ENCODE data around the gene STXBP6.

The STXBP6 gene

DNA sequence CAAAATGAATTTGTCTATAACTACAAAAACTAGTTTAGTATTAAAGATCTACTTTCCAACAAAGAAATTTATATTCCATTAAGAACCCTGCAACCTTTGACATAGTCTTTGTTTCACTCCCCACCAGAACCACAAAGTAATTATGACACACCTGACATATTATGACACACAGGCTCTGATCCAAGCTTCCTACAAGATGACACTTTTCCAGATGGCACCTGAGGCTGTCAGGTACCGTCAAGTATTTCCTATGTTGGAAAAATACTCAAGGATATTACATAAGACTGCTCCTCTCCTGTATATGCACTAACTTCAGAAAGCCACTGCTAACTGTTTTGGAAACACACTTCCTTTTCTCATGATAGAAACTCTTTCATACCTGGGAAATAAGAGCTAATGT is 38.9 kb downstream of the STXBP6 start:
- no peak for DNase-seq

DNA sequence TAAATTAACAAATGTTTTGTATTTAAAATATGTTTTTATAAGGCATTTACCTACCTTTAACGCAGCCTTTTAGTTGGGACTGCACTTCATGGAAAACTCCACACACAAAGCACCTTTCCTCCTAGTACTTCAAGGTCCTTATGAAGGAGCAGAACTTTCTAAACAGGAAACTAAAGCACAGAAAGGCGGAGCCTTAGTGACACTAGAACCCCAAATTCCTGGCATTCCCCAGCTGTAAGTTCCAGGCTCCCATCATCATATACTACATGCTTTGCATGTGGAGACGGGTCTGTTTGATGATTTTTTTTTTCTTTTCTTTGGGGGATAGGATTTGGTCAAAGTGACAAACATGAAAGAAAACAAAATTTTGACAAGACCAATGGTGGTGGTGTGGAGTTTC is 39.5 kb downstream of the STXBP6 start:
- DNase-seq: no peak

DNA sequence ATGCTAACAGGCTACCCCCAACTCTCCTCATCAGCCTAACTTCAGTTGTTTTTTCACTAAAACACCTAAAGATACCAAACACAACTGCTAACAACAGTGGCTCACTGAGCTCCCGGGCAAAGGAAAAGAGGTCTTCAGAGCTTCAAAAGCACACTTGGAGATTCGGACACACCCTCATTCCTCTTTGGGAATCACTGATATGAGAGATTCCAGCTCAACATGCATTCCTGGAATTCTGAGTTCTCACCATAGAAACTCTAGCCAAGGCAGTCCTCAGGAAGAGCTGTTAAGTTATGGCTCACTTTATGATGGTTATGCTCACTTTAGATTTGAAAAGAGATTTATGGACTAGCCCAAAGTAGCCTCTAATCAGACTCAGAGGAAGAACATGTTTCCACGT is 40.1 kb downstream of the STXBP6 start:
- DNase-seq: no peak

DNA sequence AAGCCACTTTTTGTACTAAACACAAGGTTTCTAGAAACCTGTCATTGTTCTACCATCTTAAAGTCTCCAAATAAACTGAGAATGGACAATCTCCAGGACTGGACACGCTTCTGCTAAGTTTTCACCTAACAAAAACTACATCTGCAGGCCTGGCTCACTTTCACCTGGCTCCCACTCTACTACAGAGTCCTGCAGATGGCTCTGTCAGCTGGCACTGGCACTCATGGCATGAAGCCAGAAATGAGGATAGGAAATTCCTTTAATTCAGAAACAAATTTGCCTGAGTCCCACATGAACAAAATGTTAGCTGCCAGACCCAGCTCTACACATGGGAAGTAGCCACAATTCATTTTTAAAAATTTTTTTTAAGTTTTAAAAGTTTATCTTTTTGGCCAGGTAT is 42.1 kb downstream of the STXBP6 start:
- no peak for DNase-seq

DNA sequence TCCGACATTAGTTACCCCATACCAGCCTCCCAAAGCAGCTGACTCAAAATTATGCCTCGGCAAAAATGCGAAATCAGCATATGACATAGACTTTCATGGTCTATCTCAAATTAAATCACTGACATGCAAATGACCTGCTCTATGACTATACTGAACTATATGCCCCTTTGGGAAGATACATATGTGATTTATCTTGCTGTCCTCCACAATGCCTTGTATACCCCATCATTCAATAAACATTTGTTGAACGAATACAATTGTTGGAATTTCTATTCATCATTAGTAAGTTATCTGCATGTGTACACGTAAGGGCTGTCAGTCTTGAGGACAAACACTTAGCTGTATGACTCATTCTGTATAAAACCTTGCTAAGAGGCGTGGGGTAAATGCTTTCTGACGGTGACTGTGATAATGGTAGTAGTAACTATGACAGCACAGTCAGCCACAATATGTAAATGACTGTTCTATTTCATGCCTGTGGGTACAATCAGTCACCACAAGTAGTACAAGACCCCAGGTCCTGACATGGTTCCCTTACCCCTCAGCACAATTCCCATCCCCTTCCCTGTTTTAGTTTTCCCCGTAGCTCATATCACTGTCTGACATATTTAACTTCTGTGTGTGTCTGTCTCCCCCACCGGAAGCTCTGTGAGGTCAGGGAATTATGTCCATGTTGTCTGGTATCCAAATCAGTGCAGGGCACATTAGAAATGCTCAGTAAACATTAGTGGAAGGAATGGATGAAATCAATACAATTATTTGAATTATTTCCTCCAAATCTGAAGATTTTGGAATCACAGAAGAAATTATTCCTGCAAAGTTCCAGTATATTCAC is 42.8 kb downstream of the STXBP6 start:
- no peak for DNase-seq

DNA sequence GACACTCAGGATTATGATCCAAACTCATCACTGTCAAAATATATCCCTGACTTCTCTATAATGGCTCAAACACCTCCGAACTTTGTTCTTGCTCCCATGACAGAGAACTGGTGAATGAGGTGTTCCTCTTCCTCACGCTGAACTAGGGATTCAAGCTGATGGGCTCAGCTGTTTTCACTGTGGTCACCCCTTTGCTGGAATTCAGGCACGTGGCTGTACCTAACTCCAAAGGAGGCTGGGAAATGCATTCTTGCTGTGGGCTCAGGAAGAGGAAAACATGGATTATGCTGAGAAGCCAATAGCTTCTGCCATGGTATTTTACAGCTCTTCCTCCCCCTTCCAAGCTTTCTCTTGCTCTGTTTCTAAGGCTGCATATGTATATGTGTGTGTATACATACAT is 43.9 kb downstream of the STXBP6 start:
- no peak for DNase-seq

DNA sequence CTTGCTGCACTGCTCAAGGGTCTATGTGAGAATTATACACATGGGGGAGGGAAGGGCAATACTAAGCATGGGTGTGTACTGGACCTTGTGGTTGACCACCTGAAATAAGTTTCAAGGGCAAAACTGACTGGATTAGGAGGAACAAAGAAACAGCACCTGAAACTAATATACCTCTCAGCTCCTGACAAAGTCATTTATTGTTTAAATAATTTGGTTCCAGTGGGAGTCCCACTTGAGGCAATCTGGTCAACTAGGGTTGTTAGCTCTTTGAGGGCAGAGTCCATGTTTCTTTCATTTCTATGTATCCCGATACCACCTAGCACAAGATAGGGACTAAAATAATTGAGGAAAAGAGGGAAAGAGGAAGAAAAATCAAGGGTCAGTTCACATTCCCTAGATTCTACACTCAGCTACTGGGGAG is 45.5 kb downstream of the STXBP6 start:
- no peak for DNase-seq

DNA sequence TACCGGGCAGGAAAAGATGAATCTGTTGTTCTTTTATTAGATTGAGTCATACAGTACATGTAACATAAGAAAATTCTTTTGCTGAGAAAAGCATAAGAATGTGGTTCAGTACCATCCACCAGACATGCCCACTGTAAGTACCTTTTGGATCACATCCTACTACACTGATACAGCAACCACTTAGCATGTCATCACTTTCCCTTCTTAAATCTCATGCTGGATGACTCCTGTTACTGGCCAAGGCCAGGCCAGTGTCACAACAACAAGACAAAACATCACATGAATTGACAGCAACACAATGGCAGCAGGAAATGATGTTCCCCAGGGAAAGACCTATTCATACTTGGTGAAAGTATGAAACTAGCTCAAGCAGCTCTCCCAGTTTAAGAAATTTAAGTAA is 46.4 kb downstream of the STXBP6 start:
- no peak for DNase-seq

DNA sequence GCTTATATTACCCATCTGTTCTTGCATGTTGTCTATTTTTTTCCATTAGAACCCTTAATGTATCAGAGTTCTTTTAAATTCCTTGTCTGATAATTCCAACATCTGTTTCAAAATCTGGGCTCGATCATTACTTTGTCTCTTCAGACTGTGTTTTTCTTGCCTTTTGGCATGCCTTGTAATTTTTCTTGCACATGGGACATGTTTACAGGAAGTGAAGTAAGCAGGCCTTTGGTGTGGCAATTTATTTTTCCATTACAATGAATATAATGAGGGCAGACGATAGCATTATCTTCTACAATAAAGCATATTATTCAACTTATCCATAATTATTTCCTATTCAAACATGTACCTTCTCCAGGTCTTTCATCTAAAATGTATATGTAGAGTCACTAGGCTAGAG is 48.3 kb downstream of the STXBP6 start:
- no peak for DNase-seq

DNA sequence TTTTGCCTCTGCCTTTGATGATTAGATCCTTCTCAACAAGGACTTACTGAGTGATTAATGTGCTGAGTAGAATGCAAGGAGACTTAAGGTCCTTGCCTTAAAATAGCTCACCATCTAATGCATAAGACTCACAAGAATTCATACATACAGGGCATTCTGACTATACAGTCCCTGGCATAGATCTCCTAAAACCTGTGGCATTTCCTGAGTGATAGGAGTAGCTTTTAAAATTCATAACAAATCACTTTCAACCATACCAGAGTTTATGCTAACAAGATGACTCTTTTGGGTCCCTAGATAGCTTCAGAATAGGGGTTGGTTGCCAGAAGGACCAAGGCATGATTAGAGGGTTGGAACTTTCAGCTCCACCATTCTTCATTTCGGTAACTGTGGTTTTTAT is 48.8 kb downstream of the STXBP6 start:
- no peak for DNase-seq

DNA sequence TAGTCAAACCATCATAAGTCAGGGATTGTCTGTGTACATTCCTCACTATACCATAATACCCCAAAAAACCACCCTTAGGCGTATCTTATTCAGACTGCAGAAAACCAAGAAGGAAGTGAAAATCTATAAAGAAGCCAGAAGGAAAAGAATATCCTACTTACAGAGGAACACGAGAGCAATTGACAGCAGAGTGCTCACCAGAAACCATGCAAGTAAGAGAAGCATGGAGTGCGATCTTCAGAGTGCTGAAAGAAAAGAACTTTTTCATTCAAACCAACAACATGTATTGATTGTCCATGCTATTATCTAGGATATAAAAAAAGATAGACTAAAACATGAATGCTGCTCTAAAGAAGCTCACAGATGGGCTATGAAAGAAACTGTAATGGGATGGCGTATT is 50.8 kb downstream of the STXBP6 start:
- no peak for DNase-seq

DNA sequence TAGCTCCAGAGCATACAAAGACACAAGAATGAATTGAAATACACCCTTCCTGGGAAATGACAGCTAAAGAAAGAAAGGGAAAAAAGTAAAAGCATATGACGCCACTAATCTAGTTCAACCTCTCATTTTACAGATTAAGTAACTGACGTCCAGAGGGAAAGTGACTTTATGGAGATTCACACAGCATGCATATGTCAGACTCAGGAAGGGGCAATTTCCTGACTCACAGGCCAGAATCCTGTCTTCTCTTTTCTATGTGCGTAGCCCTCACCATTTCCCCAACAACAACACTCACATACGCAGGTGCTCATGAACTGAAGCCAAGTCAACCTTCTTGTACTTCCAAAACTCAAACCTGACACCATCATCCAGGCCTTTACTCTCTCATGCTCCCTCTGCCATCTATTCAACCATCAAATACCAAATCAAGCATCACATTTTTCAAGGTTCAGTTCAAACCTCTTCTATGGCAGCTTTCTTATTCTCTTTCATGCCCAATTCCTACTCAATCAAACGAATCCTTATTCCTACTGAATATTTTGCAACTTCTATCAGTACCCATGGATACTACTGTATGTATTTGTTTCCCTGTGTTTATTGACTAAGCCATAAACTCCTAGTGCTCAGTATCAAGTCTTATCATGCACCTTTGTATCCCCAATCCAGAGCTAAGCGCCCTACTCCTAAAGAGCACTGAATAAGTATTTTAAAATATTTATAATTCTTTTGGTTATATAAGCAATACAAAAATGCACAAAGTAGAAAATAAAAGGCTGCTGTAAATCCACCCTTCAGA is 52.8 kb downstream of the STXBP6 start:
- no peak for DNase-seq

DNA sequence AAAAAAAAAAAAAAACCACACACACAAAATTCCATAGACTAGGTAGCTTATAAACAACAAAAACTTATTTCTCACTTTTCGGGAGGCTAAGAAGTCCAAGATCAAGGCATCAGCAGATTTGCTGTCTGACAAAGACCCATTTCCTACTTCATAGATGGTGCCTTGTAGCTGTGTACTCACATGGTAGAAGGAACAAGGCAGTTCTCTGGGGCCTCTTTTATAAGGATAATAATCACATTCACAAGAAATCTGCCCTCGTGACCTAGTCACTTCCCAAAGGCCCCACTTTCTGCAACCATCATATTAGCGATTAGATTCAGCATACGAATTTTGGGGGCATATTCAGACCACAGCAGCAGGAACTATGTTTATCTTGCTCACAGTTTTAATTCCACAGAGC is 54.9 kb downstream of the STXBP6 start:
- DNase-seq: no peak

DNA sequence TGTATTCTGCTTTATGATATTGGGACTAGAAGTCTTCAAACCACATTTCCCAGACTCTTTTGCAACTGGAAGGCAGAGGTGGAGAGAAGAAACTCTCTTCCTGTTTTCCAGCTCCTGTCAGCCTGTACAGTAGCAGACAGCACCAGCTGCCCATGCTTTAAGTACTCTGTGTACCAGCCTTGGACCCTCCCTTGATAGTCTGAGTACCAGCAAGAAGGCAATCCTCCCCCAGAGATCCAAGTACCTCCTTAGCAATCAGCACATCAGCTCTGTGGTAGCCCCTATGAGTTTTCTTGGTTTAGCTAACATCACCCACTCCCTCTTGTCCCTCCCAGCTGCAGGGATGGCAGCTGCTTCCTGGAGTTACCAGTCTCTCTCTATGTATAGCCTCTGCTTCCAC is 56.3 kb downstream of the STXBP6 start:
- DNase-seq: peak in 1 of 2 donors; percentile 31

DNA sequence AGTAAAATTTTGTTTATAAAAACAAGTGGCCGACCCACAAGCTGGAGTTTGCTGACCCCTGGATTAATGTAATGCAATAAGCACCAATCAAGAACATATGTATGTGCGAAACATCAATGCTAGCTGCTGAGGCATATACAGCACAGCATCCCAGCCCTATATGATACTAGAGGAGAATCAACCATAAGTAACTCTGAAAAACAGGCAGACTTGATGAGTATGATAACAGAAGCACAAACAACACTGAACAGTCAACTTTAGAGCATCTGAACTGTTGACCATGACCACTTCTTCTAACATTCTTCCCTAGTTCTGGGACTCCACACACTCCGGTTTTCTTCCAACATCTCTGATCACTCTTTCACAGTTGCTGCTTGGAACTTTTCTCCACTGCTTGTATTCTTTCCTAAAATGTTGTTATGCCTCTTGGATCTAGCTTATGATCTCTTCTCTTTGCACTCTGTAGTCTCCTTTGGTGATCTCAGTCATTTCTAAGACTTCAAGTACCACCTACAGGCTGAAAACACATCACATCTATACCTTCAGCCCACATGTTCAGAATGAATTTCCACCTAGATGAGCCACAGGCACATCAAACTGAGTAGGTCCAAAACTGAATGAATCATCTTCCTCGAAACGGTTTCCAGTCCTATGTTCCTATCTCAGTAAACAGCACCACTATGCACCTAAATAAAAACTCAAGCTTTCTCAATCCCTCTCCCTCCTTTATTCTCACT is 57.2 kb downstream of the STXBP6 start:
- DNase-seq: no peak

DNA sequence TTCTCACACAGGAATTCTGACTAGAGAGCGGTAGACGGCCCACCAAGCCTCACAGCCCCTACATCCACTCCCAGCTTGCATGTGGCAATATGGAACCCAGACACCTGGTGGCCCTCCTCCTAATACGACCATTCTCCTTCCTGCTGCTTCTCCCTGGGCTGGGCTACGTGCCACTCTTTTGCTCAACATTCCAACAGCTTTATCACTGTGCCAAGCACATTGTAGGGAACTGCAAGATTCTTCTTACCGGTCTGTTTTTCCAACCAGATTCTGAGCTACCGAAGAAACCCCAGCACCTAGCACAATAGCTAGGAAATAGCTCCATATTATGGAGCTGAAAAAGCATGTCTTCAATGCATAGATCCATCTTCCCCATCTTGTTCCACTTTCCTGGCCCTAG is 58.1 kb downstream of the STXBP6 start:
- no peak for DNase-seq

DNA sequence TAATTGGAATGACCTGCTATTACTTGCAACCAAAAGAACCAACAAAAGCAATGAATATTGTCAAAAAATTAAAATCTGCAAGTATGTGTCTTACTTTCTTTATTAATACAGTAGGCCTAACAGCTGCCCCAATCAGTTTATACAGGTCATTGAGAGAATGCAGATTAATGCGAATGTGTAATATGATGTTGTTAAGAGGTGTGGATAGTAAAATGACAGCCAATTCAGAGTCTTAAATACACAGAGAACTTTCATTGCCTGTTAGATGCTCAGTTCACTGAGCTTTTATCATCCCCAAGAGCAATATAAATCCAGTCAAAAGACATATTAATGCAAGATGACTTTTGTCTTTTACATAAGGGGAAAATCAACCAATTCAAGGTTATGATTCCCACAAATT is 58.7 kb downstream of the STXBP6 start:
- no peak for DNase-seq

DNA sequence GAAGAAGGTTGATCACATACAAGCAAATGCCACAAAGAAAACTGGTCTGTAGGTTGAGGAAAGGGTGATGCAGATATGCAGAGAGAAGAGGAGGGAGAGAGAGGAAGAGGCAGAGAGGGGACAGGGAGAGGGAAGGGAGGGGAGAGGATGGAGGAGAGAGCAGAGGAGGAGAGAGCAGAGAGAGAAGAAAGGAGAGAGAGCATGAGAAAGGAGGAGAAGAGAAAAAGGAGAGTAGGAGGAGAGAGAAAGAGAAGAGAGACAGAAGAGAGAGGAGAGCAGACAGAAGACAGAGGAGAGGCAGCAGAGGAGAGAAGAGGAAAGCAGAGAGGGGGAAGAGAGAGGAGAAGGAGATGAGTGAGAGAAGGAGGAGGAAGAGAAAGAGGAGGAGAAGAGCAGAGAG is 59.2 kb downstream of the STXBP6 start:
- DNase-seq: no peak

DNA sequence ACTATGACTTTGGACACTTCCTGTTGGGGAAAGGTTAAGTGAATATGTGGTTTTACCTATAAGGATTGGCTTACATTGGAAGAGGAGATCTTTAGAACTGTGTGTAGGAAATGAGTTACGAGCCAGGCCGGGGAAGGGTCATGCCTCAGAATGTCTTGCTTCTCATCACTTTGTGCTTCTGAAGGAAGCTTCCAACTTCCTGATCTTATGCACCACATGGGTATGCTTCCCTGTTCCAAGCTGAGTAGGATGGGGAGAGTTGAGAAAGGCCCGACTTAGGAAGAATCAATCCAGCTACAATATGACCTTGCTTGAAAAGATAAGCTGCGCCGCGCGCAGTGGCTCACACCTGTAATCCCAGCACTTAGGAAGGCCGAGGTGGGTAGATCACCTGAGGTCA is 59.9 kb downstream of the STXBP6 start:
- DNase-seq: peak; percentile 46 to 47

DNA sequence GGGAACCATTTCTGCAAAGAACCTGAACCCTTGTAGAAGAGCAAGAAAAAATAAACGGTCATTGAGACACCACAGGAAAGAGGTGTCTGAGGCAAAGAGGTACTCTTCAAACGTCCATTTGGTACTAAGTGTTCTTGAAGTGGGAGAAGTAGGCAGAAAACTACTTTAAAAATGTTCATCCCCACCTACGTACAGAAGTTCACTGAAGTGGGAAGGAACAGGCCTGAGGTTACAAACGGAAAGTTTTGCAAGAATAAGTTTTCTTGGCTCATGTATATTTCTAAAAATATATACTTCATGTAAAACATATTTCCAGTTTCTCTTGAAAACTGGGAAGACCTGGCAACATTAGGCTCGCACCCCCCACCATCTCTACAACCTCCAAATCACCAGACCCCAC is 61.2 kb downstream of the STXBP6 start:
- peak; percentile 56 to 61 for DNase-seq

DNA sequence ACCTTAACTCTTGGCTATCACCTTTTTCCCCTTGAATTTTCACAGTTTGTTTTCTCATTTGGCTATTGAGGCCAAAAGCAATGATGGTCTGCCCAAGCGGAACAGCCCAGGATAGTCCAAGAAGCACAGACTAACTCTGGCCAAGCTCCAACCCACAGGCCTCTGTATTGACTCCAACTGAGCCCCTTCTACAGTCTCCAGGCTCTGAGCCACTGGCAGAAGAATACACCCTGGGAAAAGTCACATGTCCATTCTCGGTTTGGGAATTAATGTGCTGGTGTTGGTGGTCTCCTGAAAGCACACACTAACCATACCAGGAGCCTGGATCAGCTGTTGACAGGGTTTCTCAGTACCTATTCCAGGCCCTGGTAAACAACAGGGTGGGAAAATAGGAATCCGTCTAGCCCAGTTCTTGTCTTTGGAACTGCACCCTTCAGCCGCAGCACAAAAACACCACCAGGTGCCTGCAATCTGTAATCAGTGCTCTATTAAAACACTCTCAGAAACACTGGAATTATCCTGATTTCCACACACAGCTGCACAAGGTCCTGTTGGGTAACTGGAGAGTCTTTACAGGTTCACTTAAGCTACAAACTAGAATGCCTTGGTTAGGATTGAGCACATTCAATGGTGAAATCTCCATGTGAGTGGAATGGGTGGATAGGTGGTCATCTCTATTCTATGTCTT is 63.6 kb downstream of the STXBP6 start:
- no peak for DNase-seq

DNA sequence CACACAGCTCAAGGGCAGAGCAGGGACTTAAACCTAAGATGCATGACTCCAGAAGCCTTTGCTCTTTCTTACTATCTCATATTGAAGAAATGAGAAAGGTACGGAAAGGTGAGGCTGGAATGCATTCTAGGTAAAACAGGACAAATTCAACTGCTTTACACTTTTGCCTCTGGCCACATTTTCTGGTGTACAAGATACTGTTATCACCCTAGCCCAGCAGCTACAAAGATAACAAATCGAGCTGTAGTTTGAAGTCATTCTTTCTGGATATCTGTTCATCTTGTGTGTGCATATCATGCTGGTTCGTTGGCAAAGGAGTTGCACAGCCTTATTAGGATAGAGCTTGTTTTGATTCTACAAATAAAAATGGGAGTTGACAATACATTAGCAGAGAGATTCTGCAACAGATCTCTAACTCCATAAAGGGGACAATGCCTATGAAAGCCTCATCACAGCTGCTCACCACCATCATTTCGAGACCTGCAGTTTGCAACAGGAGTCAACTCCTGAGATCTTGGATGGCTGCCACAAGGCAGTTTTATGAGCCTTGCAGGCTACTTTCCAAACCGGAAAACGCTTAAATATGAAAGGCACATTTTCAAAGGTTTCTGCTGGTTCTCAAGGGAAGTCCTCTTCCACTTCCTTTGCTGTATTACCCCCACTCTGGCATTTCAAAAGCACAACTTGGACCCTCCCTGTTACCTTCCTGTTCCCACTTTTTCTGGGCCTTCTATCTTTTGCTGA is 64.9 kb downstream of the STXBP6 start:
- peak; percentile 15 to 18 for DNase-seq

Data from inflammatory macrophage (primary cell).